Transverse colon (tissue), 4 donors: ENCODE measurements around the gene C22orf23. TPM values are rescaled to one million over a fixed set of nuclear protein-coding genes. Genes with fewer than 3 reads are reported as not detected.

ENCODE experiments used
- DNase-seq: peaks from one replicate; pipeline ENCODE4 v3.0.0-alpha.2; 2019
- H3K27ac ChIP-seq, 4 donors: fragments of 200-600 bp; sonication (generic); 2 replicates each; pipeline ENCODE4 v1.5.1; 2016 to 2018; ENCODE audit warnings: inconsistent platforms in 4 of 4
- H3K27me3 ChIP-seq: fragments of 200-600 bp; sonication (generic); 2 replicates; pipeline ENCODE4 v1.5.1; 2017; ENCODE audit warnings: inconsistent platforms
- H3K36me3 ChIP-seq, 4 donors: fragments of 200-600 bp; sonication (generic); 2 replicates each; pipeline ENCODE4 v1.5.1; 2017 to 2019; ENCODE audit warnings: inconsistent platforms in 4 of 4
- H3K4me1 ChIP-seq, 4 donors: fragments of 200-600 bp; sonication (generic); 2 replicates each; pipeline ENCODE4 v1.5.1; 2017 to 2020; ENCODE audit warnings: inconsistent platforms in 4 of 4
- H3K4me3 ChIP-seq, 4 donors: fragments of 200-600 bp; sonication (generic); 1 replicate in 1 of 4; 2 replicates in 3 of 4; pipeline versions ENCODE4 v1.5.1 to v1.6.1; 2017 to 2019; ENCODE audit warnings: inconsistent platforms in 4 of 4
- H3K9me3 ChIP-seq, 2 donors: fragments of 200-600 bp; sonication (generic); 2 replicates each; pipeline ENCODE4 v1.5.1; 2017 to 2019; ENCODE audit warnings: inconsistent platforms in 2 of 2
- CTCF ChIP-seq, 5 experiments: fragments of 200-600 bp in 3 of 5; fragments of 450-650 bp in 2 of 5; sonication (generic) in 3 of 5; IDR thresholded peaks; 1 replicate in 2 of 5; 2 replicates in 3 of 5; pipeline ENCODE4 v1.5.1; 2016 to 2017; ENCODE audit warnings: antibody characterized with exemption in 5 of 5, inconsistent platforms in 3 of 5, mild to moderate bottlenecking in 2 of 5, moderate library complexity in 1 of 5
- EP300 ChIP-seq: sonication (generic); formaldehyde crosslinking; IDR thresholded peaks from one replicate; pipeline ENCODE4 v1.6.1; 2017; ENCODE audit warnings: antibody characterized with exemption, low read depth
- POLR2A ChIP-seq: fragments of 450-650 bp; IDR thresholded peaks from one replicate; pipeline ENCODE4 v1.6.1; 2016; ENCODE audit warnings: antibody characterized with exemption, mild to moderate bottlenecking, moderate library complexity
- POLR2AphosphoS5 ChIP-seq, 3 donors: sonication (generic); formaldehyde crosslinking; IDR thresholded peaks; one replicate each; pipeline ENCODE4 v1.6.1; 2016; ENCODE audit warnings: antibody characterized with exemption in 3 of 3
- WGBS, 2 donors: methylation state at CpG; one replicate each; pipeline ENCODE4 v1.1.5; 2018; ENCODE audit warnings: low coverage in 1 of 2; 5-methylcytosine and 5-hydroxymethylcytosine counted together
- in situ Hi-C, 4 donors: fragments of 200-750 bp; cut with MboI; loops; one replicate each; pipeline versions ENCODE4 v1.15.0 to v1.15.1; 2017; ENCODE audit warnings: low sequenced_read_pairs in 3 of 4, low pct_ligation_motif_present in 1 of 4, low pct_unique_long_range_greater_than_20kb in 1 of 4
- intact Hi-C: fragments of 100-400 bp; cut with DNase I; formaldehyde crosslinking; loops from one replicate; pipeline ENCODE4 v1.15.1; 2023; ENCODE audit warnings: low total_unique reads
- total RNA-seq, 4 donors: library from RNA; depleted of rRNA; stranded (reverse); fragments of >200 nt; gene quantifications; one replicate each; pipeline ENCODE4 v1.1.0, GENCODE V29; 2016

C22orf23 gene
- total RNA-seq, 4 donors from 2014 or later, result not detected

GRCh38 chr22:37920126-37920525 lies 33.3 kb downstream of the C22orf23 start:
- Histone ChIP-seq H3K27ac (peak overlapping the region; percentile 6 to 42 (median 32)), H3K36me3 (peaks cover 0 to 28% (median 9%) of the 10 kb centered on the region in 4 donors), H3K27me3 (no peaks in the 10 kb centered on the region), H3K9me3 (no peaks in the 10 kb centered on the region), H3K4me3 (no peak overlapping the region), H3K4me1 (no peaks in the 10 kb centered on the region)
- in situ Hi-C loops (no loop called here), intact Hi-C loops (loop anchor here (10.0 kb wide), 1 partner anchor 1345 kb away; no protein-coding TSS in a partner anchor)
- TF ChIP-seq CTCF (IDR thresholded peaks at IDR 0.05) (no peak), POLR2A (no peak), POLR2AphosphoS5 (IDR thresholded peaks at IDR 0.05) (no peak), EP300 (no peak)
- no peak for DNase-seq
- WGBS, 2 donors, result 39 to 65% methylated on average over 2 to 5 of the region's 5 CpGs

- H3K27me3 ChIP-seq, result no peaks in the 10 kb centered on the region
- H3K27ac ChIP-seq, result peak overlapping the region in 1 of 4 donors; percentile 3
- H3K4me3 ChIP-seq, result no peak overlapping the region
- intact Hi-C loops, result no loop called here
- no peak for TF ChIP-seq POLR2A
- no peak for TF ChIP-seq POLR2AphosphoS5 (IDR thresholded peaks at IDR 0.05)
- TF ChIP-seq EP300, result no peak
- TF ChIP-seq CTCF (IDR thresholded peaks at IDR 0.05), result no peak
- in situ Hi-C loops, result no loop called here
- no peak for DNase-seq
- no peaks in the 10 kb centered on the region for H3K4me1 ChIP-seq
- H3K36me3 ChIP-seq, result peaks cover 0 to 26% (median 9%) of the 10 kb centered on the region in 4 donors
- no peaks in the 10 kb centered on the region for H3K9me3 ChIP-seq
- 60 to 80% methylated on average over 1 to 18 of the region's 25 CpGs for WGBS, 2 donors
Measured at GRCh38 chr22:37918580-37919270, 34.7 kb downstream of the C22orf23 start.

GRCh38 chr22:37917874-37918548 lies 35.4 kb downstream of the C22orf23 start:
- H3K4me1 ChIP-seq, result no peaks in the 10 kb centered on the region
- peaks cover 0 to 26% (median 9%) of the 10 kb centered on the region in 4 donors for H3K36me3 ChIP-seq
- intact Hi-C loops, result no loop called here
- in situ Hi-C loops, result no loop called here
- 84% methylated on average over 4 of the region's 4 CpGs; no CpG with 5 or more reads in 1 of the 2 donors for WGBS, 2 donors
- TF ChIP-seq CTCF (IDR thresholded peaks at IDR 0.05), result no peak
- TF ChIP-seq POLR2AphosphoS5 (IDR thresholded peaks at IDR 0.05), result no peak
- no peaks in the 10 kb centered on the region for H3K9me3 ChIP-seq
- no peak for DNase-seq
- H3K27ac ChIP-seq, result peak overlapping the region in 1 of 4 donors; percentile 37
- no peaks in the 10 kb centered on the region for H3K27me3 ChIP-seq
- no peak overlapping the region for H3K4me3 ChIP-seq

GRCh38 chr22:37916311-37916710 lies 37.1 kb downstream of the C22orf23 start:
- H3K4me3 ChIP-seq, result no peak overlapping the region
- no peaks in the 10 kb centered on the region for H3K9me3 ChIP-seq
- intact Hi-C loops (no loop called here), in situ Hi-C loops (no loop called here)
- no peak for DNase-seq
- peaks cover 0 to 20% (median 8%) of the 10 kb centered on the region in 4 donors for H3K36me3 ChIP-seq
- H3K4me1 ChIP-seq, result peaks cover 0 to 9% (median 2%) of the 10 kb centered on the region in 4 donors
- no peak for TF ChIP-seq EP300
- TF ChIP-seq POLR2A, result no peak
- no peak for TF ChIP-seq POLR2AphosphoS5 (IDR thresholded peaks at IDR 0.05)
- no peak for TF ChIP-seq CTCF (IDR thresholded peaks at IDR 0.05)
- 87% methylated on average over 5 of the region's 5 CpGs; no CpG with 5 or more reads in 1 of the 2 donors for WGBS, 2 donors
- H3K27ac ChIP-seq, result peak overlapping the region in 1 of 4 donors; percentile 37
- no peaks in the 10 kb centered on the region for H3K27me3 ChIP-seq
